HepG2 (cell line): ENCODE data around the gene RABIF. TPM values are rescaled to one million over a fixed set of nuclear protein-coding genes. Genes with fewer than 3 reads are reported as not detected.

Source experiments
- AGO1 ChIP-seq: fragments of 200-400 bp; formaldehyde crosslinking; IDR thresholded peaks from 2 replicates; pipeline ENCODE4 v1.6.1; 2017; ENCODE audit warnings: mild to moderate bottlenecking, low read depth, low read length, moderate library complexity; ENCODE audit not compliant: poor library complexity, severe bottlenecking
- ATM ChIP-seq: fragments of 450-650 bp; IDR thresholded peaks from 2 replicates; pipeline ENCODE4 v1.7.1; 2017; ENCODE audit warnings: mild to moderate bottlenecking, borderline replicate concordance
- CENPX ChIP-seq: sonication (generic); formaldehyde crosslinking; IDR thresholded peaks from 2 replicates; pipeline ENCODE4 v1.9.0; 2021; ENCODE audit warnings: mild to moderate bottlenecking, missing genetic modification reagents, moderate library complexity
- HNF4A ChIP-seq: sonication (generic); formaldehyde crosslinking; IDR thresholded peaks from 2 replicates; pipeline ENCODE4 v1.4.0; 2020; ENCODE audit warnings: missing genetic modification reagents
- KLF11 ChIP-seq: IDR thresholded peaks from 2 replicates; pipeline ENCODE4 v1.6.1; 2016; ENCODE audit warnings: missing compliant biosample characterization
- MIXL1 ChIP-seq: IDR thresholded peaks from 2 replicates; pipeline ENCODE4 v1.6.1; 2016
- NCOA5 ChIP-seq: sonication (generic); formaldehyde crosslinking; IDR thresholded peaks from 2 replicates; pipeline ENCODE4 v1.4.0; 2020; ENCODE audit warnings: missing genetic modification reagents
- NFE2L1 ChIP-seq: sonication (generic); formaldehyde crosslinking; IDR thresholded peaks from 2 replicates; pipeline ENCODE4 v1.4.0; 2020; ENCODE audit warnings: missing genetic modification reagents, mild to moderate bottlenecking, borderline replicate concordance
- NFYB ChIP-seq: sonication (generic); formaldehyde crosslinking; IDR thresholded peaks from 2 replicates; pipeline ENCODE4 v1.4.0; 2020; ENCODE audit warnings: missing genetic modification reagents
- PAF1 ChIP-seq: IDR thresholded peaks from 2 replicates; pipeline ENCODE4 v1.6.1; 2016; ENCODE audit warnings: missing genetic modification reagents, missing compliant biosample characterization
- POLR2AphosphoS5 ChIP-seq: IDR thresholded peaks from 2 replicates; pipeline ENCODE4 v1.6.1; 2012; ENCODE audit warnings: low read depth, low read length
- SMAD9 ChIP-seq: sonication (generic); formaldehyde crosslinking; IDR thresholded peaks from 2 replicates; pipeline ENCODE4 v1.5.1; 2020; ENCODE audit warnings: mild to moderate bottlenecking, missing genetic modification reagents
- ZBTB38 ChIP-seq: sonication (generic); formaldehyde crosslinking; IDR thresholded peaks from 2 replicates; pipeline ENCODE4 v1.5.1; 2020; ENCODE audit warnings: mild to moderate bottlenecking, missing genetic modification reagents
- ZNF24 ChIP-seq: fragments of 450-650 bp; IDR thresholded peaks from 2 replicates; pipeline ENCODE4 v1.6.1; 2017; ENCODE audit warnings: antibody characterized with exemption, mild to moderate bottlenecking
- ZNF430 ChIP-seq: sonication (generic); formaldehyde crosslinking; IDR thresholded peaks from 2 replicates; pipeline ENCODE4 v1.9.0; 2021; ENCODE audit warnings: mild to moderate bottlenecking, missing genetic modification reagents
- ZNF782 ChIP-seq: sonication (generic); formaldehyde crosslinking; IDR thresholded peaks from 2 replicates; pipeline ENCODE4 v1.4.0; 2020; ENCODE audit warnings: missing genetic modification reagents, mild to moderate bottlenecking, borderline replicate concordance
- ZSCAN9 ChIP-seq: IDR thresholded peaks from 2 replicates; pipeline ENCODE4 v1.6.1; 2016; ENCODE audit warnings: borderline replicate concordance
- polyA plus RNA-seq, 8 experiments: library from polyadenylated mRNA; depleted of rRNA in 3 of 8; stranded (reverse) in 7 of 8; unstranded in 1 of 8; fragments of >200 nt; fragmentation: Illumina TruSeq in 4 of 8; extraction: Trizol in 4 of 8; gene quantifications; 2 replicates each; pipeline versions ENCODE4 v1.2.1 to v1.2.3, GENCODE V29; 2011 to 2016; ENCODE audit warnings: low read depth in 4 of 8, missing spikeins in 1 of 8, mixed read lengths in 1 of 8; ENCODE audit not compliant: insufficient read depth in 1 of 8
- total RNA-seq, 5 experiments: library from RNA; depleted of rRNA; stranded (reverse); fragments of >200 nt; fragmentation: Illumina TruSeq; extraction: Trizol; gene quantifications; 2 replicates each; pipeline ENCODE4 v1.2.3, GENCODE V29; 2016; ENCODE audit warnings: low read depth in 1 of 5
- TF ChIP-seq, protein P1 (sequence below): sonication (generic); formaldehyde crosslinking; IDR thresholded peaks from 2 replicates; pipeline ENCODE4 v1.8.0; 2022; ENCODE audit warnings: mild to moderate bottlenecking, missing genetic modification reagents
- TF ChIP-seq, protein P2 (sequence below): sonication (generic); formaldehyde crosslinking; IDR thresholded peaks from 2 replicates; pipeline ENCODE4 v1.8.1; 2023; ENCODE audit warnings: missing genetic modification reagents, inconsistent platforms, borderline replicate concordance
- TF ChIP-seq, protein P3 (sequence below): sonication (generic); formaldehyde crosslinking; IDR thresholded peaks from 2 replicates; pipeline ENCODE4 v1.5.0; 2020; ENCODE audit warnings: mild to moderate bottlenecking, missing genetic modification reagents
- TF ChIP-seq, protein P4 (sequence below): sonication (generic); formaldehyde crosslinking; IDR thresholded peaks from 2 replicates; pipeline ENCODE4 v1.5.0; 2020; ENCODE audit warnings: mild to moderate bottlenecking, missing genetic modification reagents, moderate library complexity
- TF ChIP-seq, protein P5 (sequence below): sonication (generic); formaldehyde crosslinking; conservative IDR thresholded peaks from 2 replicates; pipeline ENCODE4 v1.4.0; 2020; ENCODE audit warnings: missing genetic modification reagents
- TF ChIP-seq, protein P6 (sequence below): sonication (generic); formaldehyde crosslinking; IDR thresholded peaks from 2 replicates; pipeline ENCODE4 v1.8.1; 2022; ENCODE audit warnings: mild to moderate bottlenecking, missing genetic modification reagents

Gene RABIF
- total and polyA plus RNA-seq, 2 of the 13 experiments (the other 11 are each of a cell fraction or from before 2014, with no cell fraction given) = 7.6 to 8.3 TPM

DNA sequence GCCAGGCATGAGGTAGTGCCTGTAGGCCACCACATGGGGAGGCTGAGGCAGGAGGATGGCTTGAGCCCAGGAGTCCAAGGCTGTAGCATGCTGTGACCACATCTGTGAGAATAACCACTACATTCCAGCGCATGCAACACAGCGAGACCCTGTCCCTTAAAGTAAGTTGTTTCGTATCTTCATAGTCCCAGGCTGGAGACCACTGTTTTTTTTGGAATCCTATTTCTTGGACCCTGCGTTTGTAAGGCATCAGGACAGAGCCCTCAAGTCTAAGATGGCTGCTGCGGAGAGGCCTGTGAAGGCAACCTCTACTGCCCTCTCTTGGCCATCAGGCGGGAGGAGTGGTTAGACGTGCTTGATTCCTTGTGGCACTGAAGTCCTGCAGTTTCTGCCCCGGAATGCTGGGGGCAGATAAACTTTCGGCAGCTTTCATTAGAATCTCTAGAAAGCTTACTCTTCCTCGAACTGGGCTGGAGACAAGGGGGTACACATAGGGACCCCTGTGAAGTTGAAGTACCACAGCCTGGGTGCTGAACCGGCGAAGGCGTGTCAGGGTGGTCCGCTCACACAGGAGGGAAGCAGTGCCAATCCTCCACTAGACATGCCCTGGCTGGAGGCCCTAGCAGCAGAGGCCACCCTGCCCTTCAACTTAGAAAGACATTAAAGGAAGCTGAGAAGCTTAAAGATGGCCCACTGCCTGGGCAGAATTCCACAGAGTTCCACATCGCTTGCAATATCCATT, 36.6 kb downstream of the RABIF start (continued):
- TF ChIP-seq, protein P1, sequence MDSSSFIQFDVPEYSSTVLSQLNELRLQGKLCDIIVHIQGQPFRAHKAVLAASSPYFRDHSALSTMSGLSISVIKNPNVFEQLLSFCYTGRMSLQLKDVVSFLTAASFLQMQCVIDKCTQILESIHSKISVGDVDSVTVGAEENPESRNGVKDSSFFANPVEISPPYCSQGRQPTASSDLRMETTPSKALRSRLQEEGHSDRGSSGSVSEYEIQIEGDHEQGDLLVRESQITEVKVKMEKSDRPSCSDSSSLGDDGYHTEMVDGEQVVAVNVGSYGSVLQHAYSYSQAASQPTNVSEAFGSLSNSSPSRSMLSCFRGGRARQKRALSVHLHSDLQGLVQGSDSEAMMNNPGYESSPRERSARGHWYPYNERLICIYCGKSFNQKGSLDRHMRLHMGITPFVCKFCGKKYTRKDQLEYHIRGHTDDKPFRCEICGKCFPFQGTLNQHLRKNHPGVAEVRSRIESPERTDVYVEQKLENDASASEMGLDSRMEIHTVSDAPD = no peak
- TF ChIP-seq NFYB (CRISPR knock-in tag) (no peak), KLF11 (CRISPR knock-in tag) (no peak), AGO1 (no peak), MIXL1 (CRISPR knock-in tag) (no peak), SMAD9 (CRISPR knock-in tag) (no peak), ZNF782 (CRISPR knock-in tag) (no peak), CENPX (CRISPR knock-in tag) (no peak), ZBTB38 (CRISPR knock-in tag) (peak; percentile 87), ZNF430 (CRISPR knock-in tag) (no peak), ATM (no peak), HNF4A (no peak), POLR2AphosphoS5 (no peak), ZNF24 (no peak), ZSCAN9 (no peak), NCOA5 (CRISPR knock-in tag) (no peak), PAF1 (no peak), NFE2L1 (CRISPR knock-in tag) (no peak)
- TF ChIP-seq, protein P2, sequence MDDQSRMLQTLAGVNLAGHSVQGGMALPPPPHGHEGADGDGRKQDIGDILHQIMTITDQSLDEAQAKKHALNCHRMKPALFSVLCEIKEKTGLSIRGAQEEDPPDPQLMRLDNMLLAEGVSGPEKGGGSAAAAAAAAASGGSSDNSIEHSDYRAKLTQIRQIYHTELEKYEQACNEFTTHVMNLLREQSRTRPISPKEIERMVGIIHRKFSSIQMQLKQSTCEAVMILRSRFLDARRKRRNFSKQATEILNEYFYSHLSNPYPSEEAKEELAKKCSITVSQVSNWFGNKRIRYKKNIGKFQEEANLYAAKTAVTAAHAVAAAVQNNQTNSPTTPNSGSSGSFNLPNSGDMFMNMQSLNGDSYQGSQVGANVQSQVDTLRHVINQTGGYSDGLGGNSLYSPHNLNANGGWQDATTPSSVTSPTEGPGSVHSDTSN (CRISPR knock-in tag) = no peak
- TF ChIP-seq, protein P3, sequence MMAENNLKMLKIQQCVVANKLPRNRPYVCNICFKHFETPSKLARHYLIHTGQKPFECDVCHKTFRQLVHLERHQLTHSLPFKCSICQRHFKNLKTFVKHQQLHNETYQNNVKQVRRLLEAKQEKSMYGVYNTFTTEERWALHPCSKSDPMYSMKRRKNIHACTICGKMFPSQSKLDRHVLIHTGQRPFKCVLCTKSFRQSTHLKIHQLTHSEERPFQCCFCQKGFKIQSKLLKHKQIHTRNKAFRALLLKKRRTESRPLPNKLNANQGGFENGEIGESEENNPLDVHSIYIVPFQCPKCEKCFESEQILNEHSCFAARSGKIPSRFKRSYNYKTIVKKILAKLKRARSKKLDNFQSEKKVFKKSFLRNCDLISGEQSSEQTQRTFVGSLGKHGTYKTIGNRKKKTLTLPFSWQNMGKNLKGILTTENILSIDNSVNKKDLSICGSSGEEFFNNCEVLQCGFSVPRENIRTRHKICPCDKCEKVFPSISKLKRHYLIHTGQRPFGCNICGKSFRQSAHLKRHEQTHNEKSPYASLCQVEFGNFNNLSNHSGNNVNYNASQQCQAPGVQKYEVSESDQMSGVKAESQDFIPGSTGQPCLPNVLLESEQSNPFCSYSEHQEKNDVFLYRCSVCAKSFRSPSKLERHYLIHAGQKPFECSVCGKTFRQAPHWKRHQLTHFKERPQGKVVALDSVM = peak; percentile 82
- TF ChIP-seq, protein P4, sequence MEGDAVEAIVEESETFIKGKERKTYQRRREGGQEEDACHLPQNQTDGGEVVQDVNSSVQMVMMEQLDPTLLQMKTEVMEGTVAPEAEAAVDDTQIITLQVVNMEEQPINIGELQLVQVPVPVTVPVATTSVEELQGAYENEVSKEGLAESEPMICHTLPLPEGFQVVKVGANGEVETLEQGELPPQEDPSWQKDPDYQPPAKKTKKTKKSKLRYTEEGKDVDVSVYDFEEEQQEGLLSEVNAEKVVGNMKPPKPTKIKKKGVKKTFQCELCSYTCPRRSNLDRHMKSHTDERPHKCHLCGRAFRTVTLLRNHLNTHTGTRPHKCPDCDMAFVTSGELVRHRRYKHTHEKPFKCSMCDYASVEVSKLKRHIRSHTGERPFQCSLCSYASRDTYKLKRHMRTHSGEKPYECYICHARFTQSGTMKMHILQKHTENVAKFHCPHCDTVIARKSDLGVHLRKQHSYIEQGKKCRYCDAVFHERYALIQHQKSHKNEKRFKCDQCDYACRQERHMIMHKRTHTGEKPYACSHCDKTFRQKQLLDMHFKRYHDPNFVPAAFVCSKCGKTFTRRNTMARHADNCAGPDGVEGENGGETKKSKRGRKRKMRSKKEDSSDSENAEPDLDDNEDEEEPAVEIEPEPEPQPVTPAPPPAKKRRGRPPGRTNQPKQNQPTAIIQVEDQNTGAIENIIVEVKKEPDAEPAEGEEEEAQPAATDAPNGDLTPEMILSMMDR = peak; percentile 65
- TF ChIP-seq, protein P5, sequence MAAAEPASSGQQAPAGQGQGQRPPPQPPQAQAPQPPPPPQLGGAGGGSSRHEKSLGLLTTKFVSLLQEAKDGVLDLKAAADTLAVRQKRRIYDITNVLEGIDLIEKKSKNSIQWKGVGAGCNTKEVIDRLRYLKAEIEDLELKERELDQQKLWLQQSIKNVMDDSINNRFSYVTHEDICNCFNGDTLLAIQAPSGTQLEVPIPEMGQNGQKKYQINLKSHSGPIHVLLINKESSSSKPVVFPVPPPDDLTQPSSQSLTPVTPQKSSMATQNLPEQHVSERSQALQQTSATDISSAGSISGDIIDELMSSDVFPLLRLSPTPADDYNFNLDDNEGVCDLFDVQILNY (CRISPR knock-in tag) = no peak
- TF ChIP-seq, protein P6, sequence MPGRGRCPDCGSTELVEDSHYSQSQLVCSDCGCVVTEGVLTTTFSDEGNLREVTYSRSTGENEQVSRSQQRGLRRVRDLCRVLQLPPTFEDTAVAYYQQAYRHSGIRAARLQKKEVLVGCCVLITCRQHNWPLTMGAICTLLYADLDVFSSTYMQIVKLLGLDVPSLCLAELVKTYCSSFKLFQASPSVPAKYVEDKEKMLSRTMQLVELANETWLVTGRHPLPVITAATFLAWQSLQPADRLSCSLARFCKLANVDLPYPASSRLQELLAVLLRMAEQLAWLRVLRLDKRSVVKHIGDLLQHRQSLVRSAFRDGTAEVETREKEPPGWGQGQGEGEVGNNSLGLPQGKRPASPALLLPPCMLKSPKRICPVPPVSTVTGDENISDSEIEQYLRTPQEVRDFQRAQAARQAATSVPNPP (CRISPR knock-in tag) = no peak
